Muscle of leg (tissue), 11 donors: Measurements from ENCODE around the gene DNAH1. TPM values are rescaled to one million over a fixed set of nuclear protein-coding genes. Genes with fewer than 3 reads are reported as not detected.
"Not testable (repeated sequence)": the region's sequence is repeated elsewhere in the genome, so short reads cannot be mapped to it uniquely, and the experiment has no call there.

Source experiments
- DNase-seq: peaks from one replicate; pipeline ENCODE4 v3.0.0; 2013
- H3K27ac ChIP-seq: one replicate; pipeline ENCODE4 v1.5.1; 2013; ENCODE audit warnings: mild to moderate bottlenecking, low read length, control low read depth
- H3K27me3 ChIP-seq: one replicate; pipeline ENCODE4 v1.6.1; 2013; ENCODE audit warnings: low read length; ENCODE audit not compliant: control insufficient read depth, insufficient read depth
- H3K36me3 ChIP-seq: one replicate; pipeline ENCODE4 v1.6.1; 2013; ENCODE audit warnings: low read length; ENCODE audit not compliant: control insufficient read depth, insufficient read depth
- H3K4me1 ChIP-seq: one replicate; pipeline ENCODE4 v1.6.1; 2013; ENCODE audit warnings: low read length; ENCODE audit not compliant: control insufficient read depth, insufficient read depth
- H3K4me3 ChIP-seq: one replicate; pipeline ENCODE4 v1.5.1; 2013; ENCODE audit warnings: low read length, control low read depth
- H3K9me3 ChIP-seq: replicated peaks from 2 replicates; pipeline ENCODE4 v1.6.1; 2013; ENCODE audit warnings: low read depth, low read length; ENCODE audit not compliant: control insufficient read depth
- WGBS: methylation state at CpG from one replicate; pipeline ENCODE4 v1.1.5; 2013; ENCODE audit warnings: missing lambda C conversion rate; ENCODE audit not compliant: insufficient coverage; 5-methylcytosine and 5-hydroxymethylcytosine counted together
- polyA plus RNA-seq, 8 donors: library from polyadenylated mRNA; unstranded; fragments of 120-200 nt; gene quantifications; one replicate each; pipeline versions ENCODE4 v1.2.1 to v1.2.3, GENCODE V29; 2013; ENCODE audit warnings: inconsistent platforms in 1 of 8, low replicate concordance in 1 of 8; ENCODE audit not compliant: insufficient read length in 8 of 8, insufficient read depth in 1 of 8
- total RNA-seq: library from RNA; stranded (reverse); fragments of 120-200 nt; gene quantifications from one replicate; pipeline ENCODE4 v1.2.4, GENCODE V29; 2013

Gene DNAH1
- total and polyA plus RNA-seq, 9 donors = 3.2 to 6.0 (median 4.4) TPM

- Histone ChIP-seq H3K9me3 (no peaks in the 10 kb centered on the region), H3K36me3 (peaks cover 8% of the 10 kb centered on the region), H3K27me3 (no peaks in the 10 kb centered on the region), H3K27ac (no peak overlapping the region), H3K4me3 (no peak overlapping the region), H3K4me1 (no peaks in the 10 kb centered on the region)
- no peak for DNase-seq
- no CpG with 5 or more reads among the region's 4 CpGs for WGBS
Measured at GRCh38 chr3:52333869-52334557, 17.9 kb downstream of the DNAH1 start.

GRCh38 chr3:52338131-52338530 lies 22.0 kb downstream of the DNAH1 start:
- H3K4me3 ChIP-seq, DNase-seq, H3K4me1 ChIP-seq, H3K27ac ChIP-seq, H3K36me3 ChIP-seq, H3K9me3 ChIP-seq, H3K27me3 ChIP-seq: not testable (repeated sequence)
- no CpG with 5 or more reads among the region's 8 CpGs for WGBS

DNA sequence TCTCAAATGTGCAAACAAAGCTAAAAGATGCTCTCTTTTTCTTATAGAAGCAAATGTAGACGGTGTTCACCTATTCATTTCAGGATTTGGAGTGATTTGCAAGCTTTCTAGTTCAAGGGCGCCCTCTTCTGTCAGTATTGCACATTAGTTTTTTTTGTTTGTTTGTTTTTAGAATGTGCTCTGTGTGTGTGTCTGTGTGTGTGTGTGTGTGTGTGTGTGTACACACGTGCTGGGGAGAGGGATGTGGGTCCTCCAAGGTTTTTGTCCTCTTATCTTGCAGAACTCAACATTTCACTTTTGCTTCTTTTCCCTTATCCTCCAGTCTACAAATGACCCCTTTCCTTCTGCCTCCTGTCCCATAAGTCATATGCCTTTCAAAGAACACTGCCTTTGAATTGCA lies 23.5 kb downstream of the DNAH1 start:
- H3K4me3 ChIP-seq = no peak overlapping the region
- peaks cover 2% of the 10 kb centered on the region for H3K36me3 ChIP-seq
- no peak overlapping the region for H3K27ac ChIP-seq
- H3K9me3 ChIP-seq = no peaks in the 10 kb centered on the region
- H3K27me3 ChIP-seq = no peaks in the 10 kb centered on the region
- no peaks in the 10 kb centered on the region for H3K4me1 ChIP-seq
- peak; percentile 88 for DNase-seq
- no CpG with 5 or more reads among the region's 3 CpGs for WGBS

DNA sequence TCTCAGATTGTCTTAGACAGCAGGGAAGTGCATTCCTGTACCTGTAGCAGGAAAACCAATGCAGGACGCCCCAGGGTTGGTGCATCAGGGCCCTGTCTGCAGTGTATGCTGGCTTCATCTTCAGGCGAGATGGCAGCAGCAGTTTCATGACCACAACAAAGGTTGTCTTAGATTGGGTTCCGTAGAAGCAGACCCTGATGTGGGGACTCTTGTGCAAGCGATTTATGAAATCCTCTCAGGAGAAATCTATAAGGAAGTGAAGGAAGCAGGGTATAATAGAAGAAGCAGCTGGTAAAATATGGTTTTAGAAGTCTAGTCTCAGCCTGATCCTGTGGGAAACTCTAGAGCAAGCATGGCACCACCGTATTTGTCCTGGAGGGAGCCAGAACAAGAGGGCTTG lies 25.0 kb downstream of the DNAH1 start:
- Histone ChIP-seq H3K4me3 (no peak overlapping the region), H3K27me3 (no peaks in the 10 kb centered on the region), H3K9me3 (no peaks in the 10 kb centered on the region), H3K36me3 (peaks cover 8% of the 10 kb centered on the region), H3K27ac (no peak overlapping the region), H3K4me1 (no peaks in the 10 kb centered on the region)
- no peak for DNase-seq
- WGBS = 61% methylated on average over 5 of the region's 5 CpGs

- Histone ChIP-seq H3K9me3 (no peaks in the 10 kb centered on the region), H3K36me3 (peaks cover 11% of the 10 kb centered on the region), H3K4me3 (no peak overlapping the region), H3K4me1 (no peaks in the 10 kb centered on the region), H3K27me3 (no peaks in the 10 kb centered on the region), H3K27ac (no peak overlapping the region)
- no peak for DNase-seq
- 93% methylated on average over 11 of the region's 11 CpGs for WGBS
Measured at GRCh38 chr3:52343946-52344600, 28.0 kb downstream of the DNAH1 start.

DNA sequence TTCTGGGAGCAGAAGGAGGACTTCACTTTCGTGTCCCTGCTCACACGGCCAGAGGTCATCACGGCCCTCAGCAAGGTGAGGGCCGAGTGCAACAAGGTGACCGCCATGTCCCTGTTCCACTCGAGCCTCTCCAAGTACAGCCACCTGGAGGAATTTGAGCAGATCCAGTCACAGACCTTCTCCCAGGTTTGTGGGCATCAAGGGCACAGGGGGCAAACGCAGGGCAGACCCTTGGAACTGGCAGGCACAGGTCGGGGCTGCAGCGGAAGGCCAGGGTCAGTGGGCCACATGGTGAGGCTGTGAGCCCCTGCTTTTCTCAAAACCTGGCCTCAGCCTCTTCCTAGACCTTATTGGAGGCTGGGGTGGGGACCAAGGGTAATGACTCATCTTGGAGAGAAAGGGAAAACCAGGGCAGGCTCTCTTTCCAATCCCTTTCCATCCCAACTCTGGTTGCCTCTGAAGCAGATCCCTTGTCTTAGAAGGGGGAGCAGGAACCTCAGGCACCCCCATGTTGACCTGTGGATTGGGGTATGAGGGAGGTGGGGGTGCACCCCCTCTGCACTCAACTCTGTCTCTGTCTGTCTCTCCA lies 29.5 kb downstream of the DNAH1 start:
- H3K4me1 ChIP-seq = no peaks in the 10 kb centered on the region
- H3K27me3 ChIP-seq = no peaks in the 10 kb centered on the region
- peaks cover 20% of the 10 kb centered on the region for H3K36me3 ChIP-seq
- no peak overlapping the region for H3K27ac ChIP-seq
- no peak for DNase-seq
- no peaks in the 10 kb centered on the region for H3K9me3 ChIP-seq
- no peak overlapping the region for H3K4me3 ChIP-seq
- 91% methylated on average over 7 of the region's 9 CpGs for WGBS

DNA sequence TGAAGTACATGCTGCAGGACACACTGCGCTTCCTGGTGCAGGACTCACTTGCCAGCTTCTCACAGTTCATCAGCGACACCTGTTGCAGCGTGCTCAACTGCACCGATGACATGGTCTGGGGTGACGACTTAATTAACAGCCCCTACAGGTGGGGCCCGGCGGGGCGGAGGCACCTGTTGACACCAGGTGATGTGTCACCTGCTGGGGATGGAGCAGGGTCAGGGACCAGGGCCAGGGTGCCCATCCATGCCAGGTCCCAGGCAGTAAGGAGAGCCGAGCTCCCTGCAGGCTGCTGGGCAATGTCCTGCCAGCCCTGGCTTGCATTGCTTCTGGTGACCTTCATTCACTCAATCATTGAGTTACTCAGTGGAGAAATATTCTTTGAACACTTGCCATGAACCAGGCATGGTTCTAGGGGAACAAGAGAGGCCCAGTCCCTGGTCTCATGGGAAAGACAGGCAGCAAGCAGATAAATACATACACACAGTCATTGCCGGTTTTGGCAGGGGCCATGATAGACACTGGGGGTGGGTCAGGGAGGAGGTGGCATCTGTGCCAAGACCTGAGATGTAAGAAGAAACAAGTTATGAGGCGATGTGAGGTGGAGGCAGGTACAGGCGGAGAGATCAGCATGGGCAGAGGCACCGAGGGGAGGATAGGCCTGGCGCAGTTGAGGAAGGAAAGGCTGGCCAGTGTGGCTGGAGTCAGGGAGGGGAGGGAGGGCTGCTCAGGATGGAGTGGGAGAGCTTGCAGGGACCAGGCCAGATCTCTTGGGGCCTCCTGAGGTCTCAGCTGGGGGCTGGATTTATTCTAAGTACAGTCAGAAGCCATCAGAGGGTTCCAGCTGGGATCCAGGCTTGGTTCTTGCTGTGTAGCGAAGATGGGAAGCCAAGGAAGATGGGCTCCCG lies 30.8 kb downstream of the DNAH1 start:
- Histone ChIP-seq H3K36me3 (peaks cover 23% of the 10 kb centered on the region), H3K27me3 (no peaks in the 10 kb centered on the region), H3K9me3 (no peaks in the 10 kb centered on the region), H3K27ac (no peak overlapping the region), H3K4me3 (no peak overlapping the region), H3K4me1 (no peaks in the 10 kb centered on the region)
- 84% methylated on average over 15 of the region's 16 CpGs for WGBS
- no peak for DNase-seq

GRCh38 chr3:52347716-52348635 lies 31.9 kb downstream of the DNAH1 start:
- H3K27ac ChIP-seq = no peak overlapping the region
- DNase-seq = no peak
- H3K4me1 ChIP-seq = no peaks in the 10 kb centered on the region
- H3K9me3 ChIP-seq = no peaks in the 10 kb centered on the region
- H3K27me3 ChIP-seq = no peaks in the 10 kb centered on the region
- H3K36me3 ChIP-seq = peaks cover 24% of the 10 kb centered on the region
- no peak overlapping the region for H3K4me3 ChIP-seq
- WGBS = 82% methylated on average over 12 of the region's 13 CpGs

GRCh38 chr3:52349131-52349530 lies 33.0 kb downstream of the DNAH1 start:
- no peaks in the 10 kb centered on the region for H3K4me1 ChIP-seq
- H3K4me3 ChIP-seq = no peak overlapping the region
- H3K9me3 ChIP-seq = no peaks in the 10 kb centered on the region
- no peaks in the 10 kb centered on the region for H3K27me3 ChIP-seq
- no peak overlapping the region for H3K27ac ChIP-seq
- peaks cover 27% of the 10 kb centered on the region for H3K36me3 ChIP-seq
- 84% methylated on average over 8 of the region's 11 CpGs for WGBS
- no peak for DNase-seq
